ENCODE results near the gene CCNE1.

DNA sequence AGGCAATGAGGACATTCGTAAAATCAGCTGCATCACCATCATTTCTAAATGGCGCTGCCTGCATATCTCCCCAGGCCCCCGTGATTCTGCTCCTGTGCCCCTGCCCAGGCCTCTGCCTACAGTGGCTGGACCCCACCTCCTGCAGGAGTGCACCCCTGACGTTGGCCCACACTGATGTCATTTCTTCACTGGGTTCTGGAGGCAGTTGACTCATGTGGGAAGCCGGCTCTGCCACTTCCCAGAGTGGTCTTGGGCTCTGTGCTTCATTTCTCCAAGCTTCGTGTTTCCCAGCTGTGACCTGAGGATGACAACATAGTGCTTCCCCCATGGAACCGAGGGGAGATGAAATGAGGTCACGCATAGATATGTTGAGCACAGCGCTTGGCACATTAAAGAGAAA is 19.9 kb downstream of the CCNE1 start:
- no peak for TF ChIP-seq CTCF (IDR thresholded peaks at IDR 0.05)
- TF ChIP-seq POLR2AphosphoS5 (IDR thresholded peaks at IDR 0.05; ENCODE audit: low read depth, low read length): no peak
